Measurements from ENCODE around the gene STAC.

Gene STAC

GRCh38 chr3:36597422-36597821, 217.1 kb downstream of the STAC start:
- no peak overlapping the region for H3K27ac ChIP-seq (ENCODE audit: low read depth, low read length)
- no peak overlapping the region for H3K9ac ChIP-seq (ENCODE audit: low read length in 5 of 5)
- peaks cover 0 to 7% (median 1%) of the 10 kb centered on the region in 5 donors for H3K4me1 ChIP-seq (ENCODE audit: control insufficient read depth in 5 of 5, insufficient read depth in 5 of 5, low read length in 5 of 5)
- no peaks in the 10 kb centered on the region for H3K36me3 ChIP-seq (ENCODE audit: control insufficient read depth in 5 of 5, insufficient read depth in 5 of 5, low read length in 5 of 5)
- no peak overlapping the region for H3K4me3 ChIP-seq (ENCODE audit: low read depth in 1 of 5, low read length in 5 of 5)
- H3K27me3 ChIP-seq (ENCODE audit: control insufficient read depth in 5 of 5, insufficient read depth in 4 of 5, low read length in 5 of 5): no peaks in the 10 kb centered on the region
- no peaks in the 10 kb centered on the region for H3K9me3 ChIP-seq (ENCODE audit: control insufficient read depth in 5 of 5, low read length in 5 of 5)

Data from subcutaneous abdominal adipose tissue (tissue), 5 donors.